ENCODE results near the gene PLEKHM1.

Gene PLEKHM1

DNA sequence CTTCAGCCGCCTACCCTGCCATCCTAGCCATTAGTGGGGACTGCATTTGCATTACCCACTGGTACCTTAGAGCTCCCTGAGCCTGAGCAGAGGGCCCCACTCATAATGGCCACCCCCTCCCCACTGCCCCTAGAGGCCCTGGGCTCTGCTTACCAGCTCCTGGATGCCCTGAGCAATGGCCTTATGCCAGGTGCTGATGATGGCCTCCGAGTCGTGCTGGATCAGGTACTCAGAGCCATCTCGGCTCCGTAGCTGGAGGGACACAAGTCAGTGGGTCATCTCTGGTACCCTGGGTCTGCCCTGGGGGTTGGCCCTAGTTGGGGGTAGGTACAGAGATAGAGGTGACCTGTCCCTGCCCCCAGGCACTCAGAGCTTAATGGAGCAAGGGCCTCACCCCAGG lies 92.7 kb downstream of the PLEKHM1 start:
- Mint-ChIP-seq H3K27me3 (ENCODE audit: low read depth) (peaks cover 17% of the 10 kb centered on the region), H3K4me1 (peaks cover 11% of the 10 kb centered on the region), H3K27ac (no peak overlapping the region), H3K9me3 (no peaks in the 10 kb centered on the region), H3K4me3 (no peak overlapping the region), H3K36me3 (ENCODE audit: low read depth) (peaks cover 3% of the 10 kb centered on the region)
- TF ChIP-seq, protein P1, sequence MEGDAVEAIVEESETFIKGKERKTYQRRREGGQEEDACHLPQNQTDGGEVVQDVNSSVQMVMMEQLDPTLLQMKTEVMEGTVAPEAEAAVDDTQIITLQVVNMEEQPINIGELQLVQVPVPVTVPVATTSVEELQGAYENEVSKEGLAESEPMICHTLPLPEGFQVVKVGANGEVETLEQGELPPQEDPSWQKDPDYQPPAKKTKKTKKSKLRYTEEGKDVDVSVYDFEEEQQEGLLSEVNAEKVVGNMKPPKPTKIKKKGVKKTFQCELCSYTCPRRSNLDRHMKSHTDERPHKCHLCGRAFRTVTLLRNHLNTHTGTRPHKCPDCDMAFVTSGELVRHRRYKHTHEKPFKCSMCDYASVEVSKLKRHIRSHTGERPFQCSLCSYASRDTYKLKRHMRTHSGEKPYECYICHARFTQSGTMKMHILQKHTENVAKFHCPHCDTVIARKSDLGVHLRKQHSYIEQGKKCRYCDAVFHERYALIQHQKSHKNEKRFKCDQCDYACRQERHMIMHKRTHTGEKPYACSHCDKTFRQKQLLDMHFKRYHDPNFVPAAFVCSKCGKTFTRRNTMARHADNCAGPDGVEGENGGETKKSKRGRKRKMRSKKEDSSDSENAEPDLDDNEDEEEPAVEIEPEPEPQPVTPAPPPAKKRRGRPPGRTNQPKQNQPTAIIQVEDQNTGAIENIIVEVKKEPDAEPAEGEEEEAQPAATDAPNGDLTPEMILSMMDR (IDR thresholded peaks at IDR 0.05; ENCODE audit: unreplicated experiment in 3 of 3): no peak

DNA sequence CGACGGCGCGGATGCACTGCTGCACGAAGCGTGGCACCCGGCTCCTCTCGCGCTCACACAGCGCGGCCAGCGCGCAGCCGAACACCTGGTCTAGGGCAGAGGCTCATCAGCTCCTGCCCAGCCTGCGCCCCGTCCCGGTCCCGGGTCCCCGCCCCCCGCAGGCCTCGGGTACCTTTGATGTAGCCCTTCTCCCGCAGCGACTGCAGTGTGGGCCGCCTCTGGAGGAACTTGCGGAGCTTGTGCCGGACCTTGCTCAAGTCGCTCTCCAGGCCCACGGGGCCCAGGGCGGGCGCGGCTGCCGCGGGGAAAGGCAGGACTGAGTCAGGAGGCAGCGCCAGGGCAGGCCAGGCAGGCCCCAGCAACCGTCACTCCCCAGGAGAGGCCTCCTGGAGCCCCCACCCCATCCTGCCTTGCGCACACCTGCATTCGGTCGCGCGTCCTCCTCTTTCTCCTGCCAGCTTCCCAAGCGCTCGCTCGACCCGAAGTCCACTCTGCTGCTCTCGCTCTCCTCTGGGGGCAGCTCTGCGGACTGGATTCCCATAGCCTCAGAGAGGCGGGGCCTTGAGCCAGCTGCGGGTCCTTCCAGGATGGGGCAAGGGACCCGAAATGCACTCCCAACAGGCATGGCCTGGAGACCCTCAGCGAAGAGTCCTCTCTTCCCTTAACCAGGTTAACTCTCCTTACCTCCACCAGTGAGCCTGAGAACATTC lies 93.9 kb downstream of the PLEKHM1 start:
- Mint-ChIP-seq H3K36me3 (ENCODE audit: low read depth) (peaks cover 3% of the 10 kb centered on the region), H3K4me3 (no peak overlapping the region), H3K27ac (no peak overlapping the region), H3K9me3 (no peaks in the 10 kb centered on the region), H3K4me1 (peaks cover 11% of the 10 kb centered on the region), H3K27me3 (ENCODE audit: low read depth) (peaks cover 17% of the 10 kb centered on the region)
- TF ChIP-seq, protein P1 (IDR thresholded peaks at IDR 0.05; ENCODE audit: unreplicated experiment in 3 of 3): no peak

DNA sequence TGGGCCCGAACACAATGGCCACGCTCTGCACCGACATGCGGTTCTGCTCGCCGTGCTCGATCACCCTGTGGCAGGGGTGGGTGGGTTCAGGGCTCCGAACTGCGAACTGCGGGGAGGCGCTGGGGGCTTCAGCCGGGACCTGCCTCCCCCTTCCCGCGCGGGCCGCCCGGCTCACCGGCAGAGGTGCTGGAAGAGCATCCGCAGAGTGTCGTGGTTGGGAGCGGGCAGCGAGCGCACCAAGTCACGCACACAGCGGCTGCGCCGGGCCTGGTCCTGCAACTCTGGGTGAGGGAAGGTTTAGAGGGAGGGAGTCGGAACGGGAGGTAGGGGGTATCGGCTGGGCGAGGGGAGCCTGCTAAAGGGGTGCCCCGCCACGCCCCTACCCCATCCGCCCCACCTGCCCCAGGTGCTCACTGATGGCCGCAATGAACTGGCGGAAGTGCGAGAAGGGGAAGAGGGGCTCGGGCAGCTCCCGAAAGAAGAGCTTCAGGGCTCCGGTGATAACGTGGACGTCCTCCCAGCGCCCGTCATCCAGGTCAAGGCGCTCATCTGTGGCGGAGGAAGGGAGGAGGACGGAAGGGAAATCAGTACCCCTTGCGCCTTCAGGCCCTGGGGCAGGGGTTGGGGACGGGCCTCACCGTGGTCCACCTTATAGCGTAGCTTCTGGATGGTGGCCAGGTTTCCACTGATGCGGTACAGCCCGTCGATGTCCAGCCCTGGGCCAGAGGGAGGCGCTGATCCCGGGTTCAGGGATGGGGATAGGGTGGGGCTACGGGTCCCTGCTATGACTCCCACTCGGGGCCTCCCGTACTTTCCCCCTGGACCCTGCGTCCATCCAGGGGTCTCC lies 94.7 kb downstream of the PLEKHM1 start:
- Mint-ChIP-seq H3K9me3 (no peaks in the 10 kb centered on the region), H3K4me3 (no peak overlapping the region), H3K36me3 (ENCODE audit: low read depth) (peaks cover 3% of the 10 kb centered on the region), H3K27me3 (ENCODE audit: low read depth) (peaks cover 22% of the 10 kb centered on the region), H3K27ac (no peak overlapping the region), H3K4me1 (peaks cover 11% of the 10 kb centered on the region)
- TF ChIP-seq, protein P1 (IDR thresholded peaks at IDR 0.05; ENCODE audit: unreplicated experiment in 3 of 3): no peak

DNA sequence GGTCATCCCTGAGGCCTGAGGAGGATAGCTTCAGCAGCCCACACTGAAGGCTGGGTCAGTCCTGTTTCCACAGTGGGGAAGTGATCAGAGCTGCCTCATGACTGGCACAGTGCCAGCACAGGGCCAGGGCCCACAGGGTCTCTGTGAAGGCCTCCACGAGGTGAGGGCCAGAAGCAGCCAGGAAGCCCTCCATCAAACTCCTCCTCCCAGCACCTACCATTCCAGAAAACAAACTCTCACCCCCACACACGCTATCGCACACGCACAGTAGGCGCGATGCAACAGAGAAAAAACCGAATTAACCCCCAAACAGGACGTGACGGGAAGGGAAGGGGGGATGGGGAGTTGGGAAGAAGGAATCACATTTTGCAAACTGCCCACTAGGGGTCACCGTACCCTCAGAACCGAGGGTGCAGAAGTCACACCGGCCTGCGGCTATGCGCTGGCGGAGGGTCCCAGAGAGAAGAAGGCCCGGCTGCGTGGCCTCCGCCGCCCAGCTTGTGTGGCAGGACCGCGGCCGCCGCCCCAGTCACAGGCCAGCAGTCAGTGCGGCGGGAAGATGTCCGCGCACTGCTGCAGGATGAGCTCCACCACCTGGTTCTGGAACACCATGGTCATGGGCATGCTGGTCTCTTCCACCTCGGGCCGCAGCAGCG lies 95.5 kb downstream of the PLEKHM1 start:
- H3K27ac Mint-ChIP-seq: peak overlapping the region in 2 of 3 experiments; percentile 10 to 40
- no peaks in the 10 kb centered on the region for H3K9me3 Mint-ChIP-seq
- TF ChIP-seq, protein P1 (IDR thresholded peaks at IDR 0.05; ENCODE audit: unreplicated experiment in 3 of 3): peak; percentile 68 to 85 (median 81)
- peaks cover 3% of the 10 kb centered on the region for H3K36me3 Mint-ChIP-seq (ENCODE audit: low read depth)
- peak overlapping the region; percentile 4 to 54 (median 24) for H3K4me3 Mint-ChIP-seq
- H3K4me1 Mint-ChIP-seq: peaks cover 11% of the 10 kb centered on the region
- H3K27me3 Mint-ChIP-seq (ENCODE audit: low read depth): peaks cover 24% of the 10 kb centered on the region

DNA sequence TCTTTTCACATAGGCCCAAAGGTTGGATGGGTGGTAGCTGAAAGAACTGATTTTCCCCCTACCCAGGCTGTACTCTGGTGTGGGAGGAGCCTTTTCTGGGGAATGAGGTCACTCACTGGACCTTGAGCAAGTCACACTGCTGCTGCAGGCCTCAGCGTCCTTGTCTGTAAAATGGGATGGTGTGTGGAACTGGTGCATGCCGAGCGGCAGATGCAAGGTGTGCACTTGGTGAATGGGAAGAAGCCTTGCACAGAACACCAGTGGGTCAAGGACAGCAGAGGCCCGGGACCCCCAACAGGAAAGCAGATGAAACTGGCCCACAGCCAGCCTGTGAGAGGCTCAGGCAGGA lies 96.0 kb downstream of the PLEKHM1 start:
- Mint-ChIP-seq H3K4me1 (peaks cover 11% of the 10 kb centered on the region), H3K27me3 (ENCODE audit: low read depth) (peaks cover 24% of the 10 kb centered on the region), H3K4me3 (no peak overlapping the region)

More for the DNA sequence above, 96.0 kb downstream of the PLEKHM1 start:
- H3K9me3 Mint-ChIP-seq: no peaks in the 10 kb centered on the region
- TF ChIP-seq, protein P1 (IDR thresholded peaks at IDR 0.05; ENCODE audit: unreplicated experiment in 3 of 3): no peak
- peaks cover 3% of the 10 kb centered on the region for H3K36me3 Mint-ChIP-seq (ENCODE audit: low read depth)
- H3K27ac Mint-ChIP-seq: no peak overlapping the region

Data from nephron (organoid).